H1 (cell line): Measurements from ENCODE around the gene MAGOH. TPM values are rescaled to one million over a fixed set of nuclear protein-coding genes. Genes with fewer than 3 reads are reported as not detected.

Experiments used
- BACH1 ChIP-seq: IDR thresholded peaks from 2 replicates; pipeline ENCODE4 v1.6.1; 2012; ENCODE audit warnings: low read length, improper control_type of control experiment
- BRCA1 ChIP-seq: IDR thresholded peaks from 2 replicates; pipeline ENCODE4 v1.6.1; 2012; ENCODE audit warnings: low read depth, low read length, improper control_type of control experiment
- CREB1 ChIP-seq: IDR thresholded peaks from 2 replicates; pipeline ENCODE4 v1.6.1; 2012; ENCODE audit warnings: inconsistent platforms
- EP300 ChIP-seq, 2 experiments: IDR thresholded peaks; 1 replicate in 1 of 2; 2 replicates in 1 of 2; pipeline ENCODE4 v1.6.1; 2011 to 2012; ENCODE audit warnings: low read depth in 2 of 2, low read length in 2 of 2, mild to moderate bottlenecking in 2 of 2, borderline replicate concordance in 1 of 2, inconsistent platforms in 1 of 2, moderate library complexity in 1 of 2
- EZH2 ChIP-seq: fragments of 200-600 bp; sonication (generic); IDR thresholded peaks from 2 replicates; pipeline ENCODE4 v1.7.1; 2012; ENCODE audit warnings: low read depth, mild to moderate bottlenecking, moderate library complexity, low read length, inconsistent platforms; ENCODE audit not compliant: severe bottlenecking
- GABPA ChIP-seq: IDR thresholded peaks from 2 replicates; pipeline ENCODE4 v1.6.1; 2011; ENCODE audit warnings: mild to moderate bottlenecking, low read length, moderate library complexity, borderline replicate concordance; ENCODE audit not compliant: insufficient read depth
- HDAC6 ChIP-seq: IDR thresholded peaks from one replicate; pipeline ENCODE4 v1.7.1; 2012; ENCODE audit warnings: low read depth, mild to moderate bottlenecking, inconsistent platforms, low read length, moderate library complexity
- JUND ChIP-seq: IDR thresholded peaks from 2 replicates; pipeline ENCODE4 v1.6.1; 2011; ENCODE audit warnings: mild to moderate bottlenecking, improper control_type of control experiment, low read length
- NRF1 ChIP-seq: IDR thresholded peaks from 2 replicates; pipeline ENCODE4 v1.6.1; 2011; ENCODE audit warnings: mild to moderate bottlenecking, low read depth, low read length, improper control_type of control experiment
- TAF7 ChIP-seq: optimal IDR thresholded peaks from 2 replicates; pipeline ENCODE3; 2011; ENCODE audit warnings: low read depth, mild to moderate bottlenecking, inconsistent platforms, low read length, moderate library complexity, borderline replicate concordance
- polyA plus RNA-seq, 7 experiments: library from polyadenylated mRNA; depleted of rRNA in 3 of 7; stranded (reverse) in 5 of 7; unstranded in 2 of 7; fragments of >200 nt in 5 of 7; fragments of 200-250 nt in 2 of 7; gene quantifications; 1 replicate in 5 of 7; 2 replicates in 1 of 7; 4 replicates in 1 of 7; pipeline versions ENCODE4 v1.2.1 to v1.2.3, GENCODE V29; 2011 to 2013; ENCODE audit warnings: missing spikeins in 2 of 7, mixed read lengths in 2 of 7
- total RNA-seq: library from RNA; stranded (reverse); fragmentation: NEBNext Ultra II Directional; extraction: Animal tissue kit (Norgen Biotek cat#: 25700); gene quantifications from 2 replicates; pipeline ENCODE4 v1.2.1, GENCODE V29; 2021
- TF ChIP-seq, protein P1 (sequence below): fragments of 300-600 bp; sonication (generic); IDR thresholded peaks from 2 replicates; pipeline ENCODE4 v1.7.1; 2012; ENCODE audit warnings: low read length, moderate library complexity, mild to moderate bottlenecking, inconsistent platforms; ENCODE audit not compliant: insufficient replicate concordance
- TF ChIP-seq, protein P2 (sequence below): IDR thresholded peaks from 2 replicates; pipeline ENCODE4 v1.6.1; 2012; ENCODE audit warnings: inconsistent platforms

Gene MAGOH
- total and polyA plus RNA-seq, 2 of the 8 experiments (the other 6 are each of a cell fraction or from before 2014, with no cell fraction given), result 46.9 to 74.3 TPM

DNA sequence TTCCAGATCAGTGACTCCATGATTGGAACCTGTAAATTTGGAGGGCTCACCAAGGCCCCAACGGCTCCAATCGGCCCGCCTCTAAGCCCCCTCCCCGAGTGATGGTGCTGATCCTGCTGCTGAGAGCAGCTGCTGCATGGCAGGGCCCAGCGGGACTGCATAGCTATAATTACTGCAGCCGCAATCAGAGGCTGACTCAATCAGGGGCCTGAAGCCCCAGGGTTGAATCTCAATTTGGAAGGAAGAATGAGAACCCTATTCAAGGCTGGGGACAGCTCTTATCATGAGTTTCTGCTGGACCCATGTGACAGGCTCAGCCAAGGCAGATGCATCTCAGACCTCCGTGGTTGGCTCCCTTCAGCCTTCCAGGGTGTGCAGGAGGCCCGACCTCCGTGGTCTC is 42.8 kb upstream of the MAGOH start (continued):
- TF ChIP-seq, protein P1, sequence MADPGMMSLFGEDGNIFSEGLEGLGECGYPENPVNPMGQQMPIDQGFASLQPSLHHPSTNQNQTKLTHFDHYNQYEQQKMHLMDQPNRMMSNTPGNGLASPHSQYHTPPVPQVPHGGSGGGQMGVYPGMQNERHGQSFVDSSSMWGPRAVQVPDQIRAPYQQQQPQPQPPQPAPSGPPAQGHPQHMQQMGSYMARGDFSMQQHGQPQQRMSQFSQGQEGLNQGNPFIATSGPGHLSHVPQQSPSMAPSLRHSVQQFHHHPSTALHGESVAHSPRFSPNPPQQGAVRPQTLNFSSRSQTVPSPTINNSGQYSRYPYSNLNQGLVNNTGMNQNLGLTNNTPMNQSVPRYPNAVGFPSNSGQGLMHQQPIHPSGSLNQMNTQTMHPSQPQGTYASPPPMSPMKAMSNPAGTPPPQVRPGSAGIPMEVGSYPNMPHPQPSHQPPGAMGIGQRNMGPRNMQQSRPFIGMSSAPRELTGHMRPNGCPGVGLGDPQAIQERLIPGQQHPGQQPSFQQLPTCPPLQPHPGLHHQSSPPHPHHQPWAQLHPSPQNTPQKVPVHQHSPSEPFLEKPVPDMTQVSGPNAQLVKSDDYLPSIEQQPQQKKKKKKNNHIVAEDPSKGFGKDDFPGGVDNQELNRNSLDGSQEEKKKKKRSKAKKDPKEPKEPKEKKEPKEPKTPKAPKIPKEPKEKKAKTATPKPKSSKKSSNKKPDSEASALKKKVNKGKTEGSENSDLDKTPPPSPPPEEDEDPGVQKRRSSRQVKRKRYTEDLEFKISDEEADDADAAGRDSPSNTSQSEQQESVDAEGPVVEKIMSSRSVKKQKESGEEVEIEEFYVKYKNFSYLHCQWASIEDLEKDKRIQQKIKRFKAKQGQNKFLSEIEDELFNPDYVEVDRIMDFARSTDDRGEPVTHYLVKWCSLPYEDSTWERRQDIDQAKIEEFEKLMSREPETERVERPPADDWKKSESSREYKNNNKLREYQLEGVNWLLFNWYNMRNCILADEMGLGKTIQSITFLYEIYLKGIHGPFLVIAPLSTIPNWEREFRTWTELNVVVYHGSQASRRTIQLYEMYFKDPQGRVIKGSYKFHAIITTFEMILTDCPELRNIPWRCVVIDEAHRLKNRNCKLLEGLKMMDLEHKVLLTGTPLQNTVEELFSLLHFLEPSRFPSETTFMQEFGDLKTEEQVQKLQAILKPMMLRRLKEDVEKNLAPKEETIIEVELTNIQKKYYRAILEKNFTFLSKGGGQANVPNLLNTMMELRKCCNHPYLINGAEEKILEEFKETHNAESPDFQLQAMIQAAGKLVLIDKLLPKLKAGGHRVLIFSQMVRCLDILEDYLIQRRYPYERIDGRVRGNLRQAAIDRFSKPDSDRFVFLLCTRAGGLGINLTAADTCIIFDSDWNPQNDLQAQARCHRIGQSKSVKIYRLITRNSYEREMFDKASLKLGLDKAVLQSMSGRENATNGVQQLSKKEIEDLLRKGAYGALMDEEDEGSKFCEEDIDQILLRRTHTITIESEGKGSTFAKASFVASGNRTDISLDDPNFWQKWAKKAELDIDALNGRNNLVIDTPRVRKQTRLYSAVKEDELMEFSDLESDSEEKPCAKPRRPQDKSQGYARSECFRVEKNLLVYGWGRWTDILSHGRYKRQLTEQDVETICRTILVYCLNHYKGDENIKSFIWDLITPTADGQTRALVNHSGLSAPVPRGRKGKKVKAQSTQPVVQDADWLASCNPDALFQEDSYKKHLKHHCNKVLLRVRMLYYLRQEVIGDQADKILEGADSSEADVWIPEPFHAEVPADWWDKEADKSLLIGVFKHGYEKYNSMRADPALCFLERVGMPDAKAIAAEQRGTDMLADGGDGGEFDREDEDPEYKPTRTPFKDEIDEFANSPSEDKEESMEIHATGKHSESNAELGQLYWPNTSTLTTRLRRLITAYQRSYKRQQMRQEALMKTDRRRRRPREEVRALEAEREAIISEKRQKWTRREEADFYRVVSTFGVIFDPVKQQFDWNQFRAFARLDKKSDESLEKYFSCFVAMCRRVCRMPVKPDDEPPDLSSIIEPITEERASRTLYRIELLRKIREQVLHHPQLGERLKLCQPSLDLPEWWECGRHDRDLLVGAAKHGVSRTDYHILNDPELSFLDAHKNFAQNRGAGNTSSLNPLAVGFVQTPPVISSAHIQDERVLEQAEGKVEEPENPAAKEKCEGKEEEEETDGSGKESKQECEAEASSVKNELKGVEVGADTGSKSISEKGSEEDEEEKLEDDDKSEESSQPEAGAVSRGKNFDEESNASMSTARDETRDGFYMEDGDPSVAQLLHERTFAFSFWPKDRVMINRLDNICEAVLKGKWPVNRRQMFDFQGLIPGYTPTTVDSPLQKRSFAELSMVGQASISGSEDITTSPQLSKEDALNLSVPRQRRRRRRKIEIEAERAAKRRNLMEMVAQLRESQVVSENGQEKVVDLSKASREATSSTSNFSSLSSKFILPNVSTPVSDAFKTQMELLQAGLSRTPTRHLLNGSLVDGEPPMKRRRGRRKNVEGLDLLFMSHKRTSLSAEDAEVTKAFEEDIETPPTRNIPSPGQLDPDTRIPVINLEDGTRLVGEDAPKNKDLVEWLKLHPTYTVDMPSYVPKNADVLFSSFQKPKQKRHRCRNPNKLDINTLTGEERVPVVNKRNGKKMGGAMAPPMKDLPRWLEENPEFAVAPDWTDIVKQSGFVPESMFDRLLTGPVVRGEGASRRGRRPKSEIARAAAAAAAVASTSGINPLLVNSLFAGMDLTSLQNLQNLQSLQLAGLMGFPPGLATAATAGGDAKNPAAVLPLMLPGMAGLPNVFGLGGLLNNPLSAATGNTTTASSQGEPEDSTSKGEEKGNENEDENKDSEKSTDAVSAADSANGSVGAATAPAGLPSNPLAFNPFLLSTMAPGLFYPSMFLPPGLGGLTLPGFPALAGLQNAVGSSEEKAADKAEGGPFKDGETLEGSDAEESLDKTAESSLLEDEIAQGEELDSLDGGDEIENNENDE, result no peak
- TF ChIP-seq CREB1, result no peak
- TF ChIP-seq GABPA, result no peak
- TF ChIP-seq EP300 (IDR thresholded peaks at IDR 0.05; ENCODE audit: borderline replicate concordance in 1 of 2, low read depth in 2 of 2, low read length in 2 of 2), result no peak
- TF ChIP-seq, protein P2, sequence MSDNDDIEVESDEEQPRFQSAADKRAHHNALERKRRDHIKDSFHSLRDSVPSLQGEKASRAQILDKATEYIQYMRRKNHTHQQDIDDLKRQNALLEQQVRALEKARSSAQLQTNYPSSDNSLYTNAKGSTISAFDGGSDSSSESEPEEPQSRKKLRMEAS, result no peak
- no peak for TF ChIP-seq BACH1
- no peak for TF ChIP-seq EZH2
- TF ChIP-seq HDAC6, result no peak
- TF ChIP-seq JUND, result no peak
- TF ChIP-seq NRF1, result no peak
- TF ChIP-seq BRCA1, result no peak
- no peak for TF ChIP-seq TAF7
